Upper lobe of left lung (tissue), 6 donors: ENCODE measurements around the gene RNASE7. TPM values are rescaled to one million over a fixed set of nuclear protein-coding genes. Genes with fewer than 3 reads are reported as not detected.

Experiments used
- ATAC-seq, 2 donors: fragments of 200-7000 bp; cut with Tn5 transposase; one replicate each; pipeline ENCODE4 v1.9.1; 2022; ENCODE audit warnings: mild to moderate bottlenecking in 2 of 2, moderate library complexity in 2 of 2; ENCODE audit not compliant: low FRiP score in 2 of 2
- DNase-seq, 2 donors: peaks; one replicate each; pipeline ENCODE4 v3.0.0-alpha.2; 2019 to 2020
- H3K27ac ChIP-seq, 4 donors: fragments of 200-600 bp; sonication (generic); one replicate each; pipeline ENCODE4 v1.5.1; 2016 to 2019
- H3K27me3 ChIP-seq, 4 donors: fragments of 200-600 bp; sonication (generic); one replicate each; pipeline ENCODE4 v1.5.1; 2017 to 2019
- H3K36me3 ChIP-seq, 4 donors: fragments of 200-600 bp; sonication (generic); one replicate each; pipeline ENCODE4 v1.5.1; 2016 to 2019
- H3K4me1 ChIP-seq, 4 donors: fragments of 200-600 bp; sonication (generic); one replicate each; pipeline ENCODE4 v1.5.1; 2018 to 2019
- H3K4me3 ChIP-seq, 4 donors: fragments of 200-600 bp; sonication (generic); one replicate each; pipeline ENCODE4 v1.5.1; 2017 to 2019; ENCODE audit warnings: mild to moderate bottlenecking in 2 of 4, moderate library complexity in 1 of 4
- H3K9me3 ChIP-seq, 4 donors: fragments of 200-600 bp; sonication (generic); one replicate each; pipeline ENCODE4 v1.5.1; 2018 to 2019
- EP300 ChIP-seq, 4 donors: sonication (generic); formaldehyde crosslinking; IDR thresholded peaks; one replicate each; pipeline ENCODE4 v1.5.1; 2017; ENCODE audit warnings: antibody characterized with exemption in 4 of 4, control low read depth in 2 of 4
- POLR2A ChIP-seq, 4 donors: fragments of 450-650 bp; IDR thresholded peaks; one replicate each; pipeline ENCODE4 v1.5.1; 2016 to 2017; ENCODE audit warnings: antibody characterized with exemption in 4 of 4, mild to moderate bottlenecking in 2 of 4
- POLR2AphosphoS5 ChIP-seq, 2 donors: sonication (generic); formaldehyde crosslinking; IDR thresholded peaks; one replicate each; pipeline ENCODE4 v1.5.1; 2017; ENCODE audit warnings: antibody characterized with exemption in 2 of 2
- WGBS, 2 donors: methylation state at CpG; one replicate each; pipeline ENCODE4 v1.1.5; 2017 to 2018; 5-methylcytosine and 5-hydroxymethylcytosine counted together
- total RNA-seq, 6 donors: library from RNA; depleted of rRNA in 4 of 6; stranded (reverse); fragments of >200 nt in 4 of 6; gene quantifications; one replicate each; pipeline versions ENCODE4 v1.1.0 to v1.2.1, GENCODE V29; 2016 to 2021
- TF ChIP-seq, protein P1 (sequence below), 6 experiments: fragments of 450-650 bp in 4 of 6; fragments of 200-600 bp in 2 of 6; sonication (generic) in 2 of 6; IDR thresholded peaks; one replicate each; pipeline ENCODE4 v1.5.1; 2016 to 2019; ENCODE audit warnings: antibody characterized with exemption in 6 of 6
- donor health status: DM: no; HTN: no; CAD: no; lungs with moderate emphysema.
- donor health status: DM: no; HTN: yes; CAD: no; lungs with severe emphysema.

RNASE7 gene
- total RNA-seq, 6 donors from 2014 or later: not detected

DNA sequence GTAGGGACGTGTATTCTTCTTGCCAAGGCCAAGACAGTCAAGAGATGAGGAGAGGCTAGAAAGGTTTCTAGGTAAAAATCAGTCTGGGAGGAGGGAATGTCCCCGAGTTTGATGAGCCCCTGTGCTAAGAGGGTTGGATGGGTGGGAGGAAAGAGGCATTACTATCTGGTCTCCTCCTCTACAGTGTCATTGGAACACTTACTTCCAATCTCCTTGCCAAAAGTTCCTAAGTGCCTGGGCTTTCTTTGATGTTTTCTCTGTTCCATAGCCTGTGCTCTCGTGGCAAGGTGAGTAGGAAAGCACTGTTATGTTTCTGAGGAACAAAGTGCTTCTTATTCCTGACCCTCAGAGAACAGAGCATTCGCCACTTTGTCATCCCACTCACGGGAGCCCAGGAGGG, 7.5 kb upstream of the RNASE7 start, which contains the start of gene RNASE13:
TSS of gene RNASE13 (minus strand) at position 101 of the 400 bp plus-strand sequence. CDS start 519 bp downstream, outside the sequence.
- peaks cover 12 to 17% (median 14%) of the 10 kb centered on the region in 4 donors for H3K4me1 ChIP-seq
- no peaks in the 10 kb centered on the region for H3K9me3 ChIP-seq
- DNase-seq (no peak), ATAC-seq (no peak)
- no peak within 1 kb of the TSS for H3K27ac ChIP-seq
- H3K36me3 ChIP-seq: no peaks in the 10 kb centered on the region
- TF ChIP-seq, protein P1, sequence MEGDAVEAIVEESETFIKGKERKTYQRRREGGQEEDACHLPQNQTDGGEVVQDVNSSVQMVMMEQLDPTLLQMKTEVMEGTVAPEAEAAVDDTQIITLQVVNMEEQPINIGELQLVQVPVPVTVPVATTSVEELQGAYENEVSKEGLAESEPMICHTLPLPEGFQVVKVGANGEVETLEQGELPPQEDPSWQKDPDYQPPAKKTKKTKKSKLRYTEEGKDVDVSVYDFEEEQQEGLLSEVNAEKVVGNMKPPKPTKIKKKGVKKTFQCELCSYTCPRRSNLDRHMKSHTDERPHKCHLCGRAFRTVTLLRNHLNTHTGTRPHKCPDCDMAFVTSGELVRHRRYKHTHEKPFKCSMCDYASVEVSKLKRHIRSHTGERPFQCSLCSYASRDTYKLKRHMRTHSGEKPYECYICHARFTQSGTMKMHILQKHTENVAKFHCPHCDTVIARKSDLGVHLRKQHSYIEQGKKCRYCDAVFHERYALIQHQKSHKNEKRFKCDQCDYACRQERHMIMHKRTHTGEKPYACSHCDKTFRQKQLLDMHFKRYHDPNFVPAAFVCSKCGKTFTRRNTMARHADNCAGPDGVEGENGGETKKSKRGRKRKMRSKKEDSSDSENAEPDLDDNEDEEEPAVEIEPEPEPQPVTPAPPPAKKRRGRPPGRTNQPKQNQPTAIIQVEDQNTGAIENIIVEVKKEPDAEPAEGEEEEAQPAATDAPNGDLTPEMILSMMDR (IDR thresholded peaks at IDR 0.05): no peak
- TF ChIP-seq POLR2A (IDR thresholded peaks at IDR 0.05): no peak
- TF ChIP-seq POLR2AphosphoS5 (IDR thresholded peaks at IDR 0.05): no peak
- no peak for TF ChIP-seq EP300 (IDR thresholded peaks at IDR 0.05)
- H3K4me3 ChIP-seq: no peak within 1 kb of the TSS
- whole genome bisulfite sequencing, 2 donors: 80 to 90% methylated on average over 5 of the region's 5 CpGs
- H3K27me3 ChIP-seq: no peaks in the 10 kb centered on the region

DNA sequence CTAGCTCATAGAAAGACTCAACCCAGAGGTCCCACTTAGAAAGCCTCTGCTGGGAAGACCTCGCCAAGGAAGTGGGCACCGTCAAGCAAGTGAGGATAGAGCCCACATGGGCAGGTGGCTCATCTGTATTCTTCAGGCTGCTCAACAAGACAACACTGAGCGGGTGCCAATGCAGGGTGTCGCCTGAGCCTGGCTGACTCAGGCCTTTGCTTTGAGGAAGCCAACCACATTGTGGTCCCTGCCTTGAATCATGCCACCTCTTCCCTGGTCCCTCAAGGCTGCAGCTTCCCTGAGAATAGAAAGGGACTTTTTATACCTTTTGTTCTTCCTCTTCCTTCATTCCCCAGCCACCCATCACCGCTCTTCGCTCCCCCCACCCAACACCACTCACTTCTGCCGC, 5.4 kb upstream of the RNASE7 start:
- no peaks in the 10 kb centered on the region for H3K36me3 ChIP-seq
- 89 to 91% methylated on average over 7 of the region's 7 CpGs for WGBS, 2 donors
- ATAC-seq (no peak), DNase-seq (no peak)
- peak overlapping the region in 1 of 4 donors; percentile 4 for H3K27ac ChIP-seq
- H3K4me1 ChIP-seq: peaks cover 15 to 20% (median 17%) of the 10 kb centered on the region in 4 donors
- no peaks in the 10 kb centered on the region for H3K9me3 ChIP-seq
- TF ChIP-seq EP300 (IDR thresholded peaks at IDR 0.05): no peak
- no peak for TF ChIP-seq POLR2A (IDR thresholded peaks at IDR 0.05)
- TF ChIP-seq, protein P1 (IDR thresholded peaks at IDR 0.05): no peak
- TF ChIP-seq POLR2AphosphoS5 (IDR thresholded peaks at IDR 0.05): no peak
- no peak overlapping the region for H3K4me3 ChIP-seq
- no peaks in the 10 kb centered on the region for H3K27me3 ChIP-seq

- TF ChIP-seq POLR2A (IDR thresholded peaks at IDR 0.05) (no peak), POLR2AphosphoS5 (IDR thresholded peaks at IDR 0.05) (no peak), EP300 (IDR thresholded peaks at IDR 0.05) (no peak)
- TF ChIP-seq, protein P1 (IDR thresholded peaks at IDR 0.05): no peak
- ATAC-seq (no peak), DNase-seq (no peak)
- Histone ChIP-seq H3K4me1 (peaks cover 15 to 20% (median 17%) of the 10 kb centered on the region in 4 donors), H3K27ac (peak overlapping the region in 1 of 4 donors; percentile 80), H3K4me3 (no peak overlapping the region), H3K27me3 (no peaks in the 10 kb centered on the region), H3K36me3 (no peaks in the 10 kb centered on the region), H3K9me3 (no peaks in the 10 kb centered on the region)
- WGBS, 2 donors: 68 to 84% methylated on average over 3 of the region's 3 CpGs
Observed at GRCh38 chr14:21037156-21037555, 5.0 kb upstream of the RNASE7 start.

DNA sequence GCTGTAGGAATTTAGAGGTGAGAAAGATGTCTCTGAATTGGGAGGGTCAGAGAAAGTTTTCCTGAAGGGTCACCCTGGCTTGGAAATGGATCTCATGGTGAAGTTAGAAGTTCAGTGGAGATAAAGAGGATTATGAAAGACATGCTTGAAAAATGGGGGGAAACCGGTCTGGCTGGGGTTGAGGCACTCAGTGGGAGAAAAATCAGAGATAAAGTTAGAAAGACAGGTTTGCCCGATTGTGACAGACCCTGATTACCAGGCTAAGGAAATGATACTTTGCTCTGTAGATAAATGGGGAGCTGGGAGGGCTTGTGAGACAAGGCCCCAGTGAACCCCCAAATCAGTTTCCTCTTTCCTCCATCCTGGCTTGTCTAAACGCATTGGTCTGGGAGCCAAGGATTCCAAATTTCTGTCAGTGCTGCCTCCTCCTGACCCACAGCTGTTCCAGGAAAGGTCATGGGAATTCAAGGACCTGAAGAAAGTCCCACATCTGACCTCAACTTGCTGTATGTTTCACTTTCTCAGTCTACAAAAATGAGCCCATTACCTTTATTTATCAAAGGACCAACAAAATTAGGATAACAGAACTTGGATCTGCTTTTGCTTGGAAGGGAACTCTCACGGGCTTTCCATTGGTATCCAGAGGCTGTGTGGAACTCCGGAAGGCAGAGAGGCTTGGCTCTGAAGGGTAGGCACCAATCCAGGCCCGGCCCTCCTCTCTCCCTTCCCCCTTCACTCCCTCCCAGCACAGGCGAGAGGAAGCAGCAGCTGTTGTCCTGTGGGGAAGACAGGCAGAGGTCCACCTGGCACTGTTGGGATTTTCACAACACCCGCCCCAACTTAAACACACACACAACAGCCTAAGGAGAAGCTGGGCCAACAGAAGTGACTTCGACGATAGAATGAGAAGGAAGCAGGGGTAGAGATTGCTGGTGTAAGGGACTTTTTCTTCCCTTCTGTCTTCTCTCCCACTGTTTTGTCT, 3.4 kb upstream of the RNASE7 start:
- H3K36me3 ChIP-seq: no peaks in the 10 kb centered on the region
- TF ChIP-seq, protein P1 (IDR thresholded peaks at IDR 0.05): no peak
- no peak for TF ChIP-seq POLR2A (IDR thresholded peaks at IDR 0.05)
- TF ChIP-seq POLR2AphosphoS5 (IDR thresholded peaks at IDR 0.05): peak in 1 of 2 donors; percentile 65
- peak in 1 of 4 donors; percentile 52 for TF ChIP-seq EP300 (IDR thresholded peaks at IDR 0.05)
- H3K27me3 ChIP-seq: no peaks in the 10 kb centered on the region
- DNase-seq: peak in 1 of 2 donors; percentile 59
- H3K4me3 ChIP-seq: no peak overlapping the region
- peak; percentile 79 to 86 for ATAC-seq
- peaks cover 26 to 31% (median 28%) of the 10 kb centered on the region in 4 donors for H3K4me1 ChIP-seq
- WGBS, 2 donors: 32 to 44% methylated on average over 10 of the region's 10 CpGs
- H3K27ac ChIP-seq: peak overlapping the region; percentile 25 to 80 (median 66)
- H3K9me3 ChIP-seq: no peaks in the 10 kb centered on the region
